Daoy (cell line): ENCODE data around the gene USP9X. TPM values are rescaled to one million over a fixed set of nuclear protein-coding genes. Genes with fewer than 3 reads are reported as not detected.
"Not testable (repeated sequence)": the region's sequence is repeated elsewhere in the genome, so short reads cannot be mapped to it uniquely, and the experiment has no call there.

Experiments
- DNase-seq: peaks from one replicate; pipeline ENCODE4 v3.0.0-alpha.2; 2015; ENCODE audit warnings: low read depth
- total RNA-seq: library from RNA; depleted of rRNA; stranded (reverse); fragments of >200 nt; shearing (Covaris generic); gene quantifications from 2 replicates; pipeline ENCODE4 v1.2.3, GENCODE V29; 2014

The USP9X gene
- total RNA-seq, 1 experiment from 2014 or later = 33.9 TPM

DNA sequence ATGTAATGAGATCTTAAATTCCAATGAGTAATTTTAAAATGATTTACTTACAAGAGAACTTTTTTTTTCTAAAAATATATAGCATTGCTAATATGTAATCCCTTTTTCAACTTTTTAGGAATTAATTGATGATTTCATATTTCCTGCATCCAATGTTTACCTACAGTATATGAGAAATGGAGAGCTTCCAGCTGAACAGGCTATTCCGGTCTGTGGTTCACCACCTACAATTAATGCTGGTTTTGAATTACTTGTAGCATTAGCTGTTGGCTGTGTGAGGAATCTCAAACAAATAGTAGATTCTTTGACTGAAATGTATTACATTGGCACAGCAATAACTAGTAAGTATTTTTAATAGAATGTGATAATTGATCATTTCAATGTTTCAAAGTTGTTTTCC is 113.2 kb downstream of the USP9X start:
- no peak for DNase-seq

GRCh38 chrX:41200785-41201184 is 115.5 kb downstream of the USP9X start:
- no peak for DNase-seq

- DNase-seq = no peak
These were observed 124.6 kb downstream of the USP9X start for GRCh38 chrX:41209853-41210252.

- DNase-seq = no peak
These were observed 139.4 kb downstream of the USP9X start for GRCh38 chrX:41224605-41225004.

- no peak for DNase-seq
These were observed 148.7 kb downstream of the USP9X start for GRCh38 chrX:41233988-41234387.

DNA sequence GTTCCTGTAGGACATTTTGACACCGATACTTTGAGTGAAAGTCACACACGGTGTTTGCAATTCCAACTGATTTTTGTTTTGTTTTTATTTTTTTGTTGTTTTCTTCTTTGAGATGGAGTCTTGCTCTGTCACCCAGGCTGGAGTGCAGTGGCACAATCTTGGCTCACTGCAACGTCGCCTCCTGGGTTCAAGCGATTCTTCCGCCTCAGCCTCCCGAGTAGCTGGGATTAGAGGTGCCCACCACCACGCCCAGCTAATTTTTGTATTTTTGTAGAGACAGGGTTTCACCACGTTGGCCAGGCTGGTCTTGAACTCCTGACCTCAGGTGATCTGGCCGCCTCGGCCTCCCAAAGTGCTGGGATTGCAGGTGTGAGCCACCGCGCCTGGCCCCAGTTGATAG is 149.2 kb downstream of the USP9X start:
- DNase-seq = not testable (repeated sequence)

DNA sequence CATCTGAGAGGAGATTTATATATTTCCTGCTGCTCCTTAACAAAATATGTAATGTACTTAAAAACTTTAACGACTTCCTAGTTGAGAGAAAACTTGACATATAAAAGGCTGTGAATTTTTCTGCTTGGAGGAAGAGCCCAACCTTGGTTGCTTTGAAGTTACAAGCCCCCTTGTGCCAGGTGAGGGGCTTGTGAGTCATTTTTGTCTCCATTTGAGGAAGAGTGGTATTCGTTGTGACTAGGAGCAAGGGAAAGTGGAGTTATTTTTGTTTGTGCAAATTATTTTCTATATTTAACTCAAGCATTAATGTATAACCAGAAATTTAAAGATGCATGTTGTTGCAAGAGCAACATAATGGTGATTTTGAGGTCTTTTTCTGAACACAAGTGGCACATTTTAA is 149.7 kb downstream of the USP9X start:
- DNase-seq = no peak

DNA sequence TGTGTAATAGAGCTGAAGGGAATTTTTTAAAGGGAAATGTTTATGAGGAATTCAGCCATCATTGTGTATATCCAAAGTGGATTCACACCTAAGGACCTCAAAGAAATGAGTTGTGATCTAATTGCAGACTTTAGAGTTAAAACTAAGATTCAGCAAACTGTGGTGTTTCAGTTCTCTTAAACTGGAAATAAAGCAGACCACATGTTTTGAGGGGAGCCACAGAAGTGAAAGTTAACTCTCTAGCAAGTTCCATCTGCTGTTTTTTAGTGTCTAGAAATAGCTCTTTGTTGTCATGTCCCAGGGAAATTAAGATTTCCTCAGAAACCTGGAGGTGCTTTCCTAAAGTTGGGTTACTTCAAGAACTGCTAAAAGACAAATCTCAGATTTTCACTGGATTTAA is 151.4 kb downstream of the USP9X start:
- no peak for DNase-seq

GRCh38 chrX:41240509-41240908 is 155.3 kb downstream of the USP9X start:
- no peak for DNase-seq

DNA sequence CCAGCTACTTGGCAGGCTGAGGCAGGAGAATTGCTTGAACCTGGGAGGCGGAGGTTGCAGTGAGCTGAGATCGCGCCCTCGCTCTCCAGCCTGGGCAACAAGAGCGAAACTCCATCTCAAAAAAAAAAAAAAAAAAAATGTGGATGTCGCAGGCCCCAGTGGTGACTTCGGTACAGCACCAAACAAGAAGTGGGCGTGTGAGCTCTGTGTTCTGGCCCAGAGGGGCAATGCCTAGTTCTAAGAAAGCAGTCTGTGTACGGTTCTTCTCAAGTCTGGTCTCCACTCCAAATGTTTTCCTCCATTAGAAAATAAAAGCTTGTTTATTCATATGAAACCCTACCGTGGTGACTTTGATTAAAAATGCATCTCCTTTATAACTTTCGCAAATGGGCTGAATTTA is 156.7 kb downstream of the USP9X start:
- DNase-seq = no peak

DNA sequence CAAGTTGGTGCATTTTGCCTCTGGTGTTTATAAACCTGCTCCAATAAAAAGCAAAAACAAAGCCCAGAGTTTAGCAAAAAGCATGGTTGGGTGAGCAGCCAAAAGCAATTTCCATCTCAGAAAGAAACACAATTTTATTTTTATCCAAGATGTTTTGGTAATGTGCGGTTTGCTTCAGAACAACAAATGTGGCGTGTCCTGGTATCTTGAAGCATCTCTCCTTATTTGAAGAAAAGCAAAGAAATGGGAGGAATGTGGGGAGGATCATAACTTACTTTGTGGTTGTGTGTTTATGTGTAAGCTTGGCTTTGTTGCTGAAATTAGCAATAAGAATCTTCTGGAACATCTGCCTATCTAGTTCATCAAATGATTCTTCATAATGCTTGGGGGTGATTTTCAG is 160.4 kb downstream of the USP9X start:
- DNase-seq = no peak

GRCh38 chrX:41250867-41251266 is 165.6 kb downstream of the USP9X start:
- DNase-seq = no peak

GRCh38 chrX:41257801-41258200 is 172.6 kb downstream of the USP9X start:
- no peak for DNase-seq

- DNase-seq = no peak
These were observed 173.0 kb downstream of the USP9X start for GRCh38 chrX:41258226-41258625.

GRCh38 chrX:41258871-41259270 is 173.6 kb downstream of the USP9X start:
- no peak for DNase-seq

DNA sequence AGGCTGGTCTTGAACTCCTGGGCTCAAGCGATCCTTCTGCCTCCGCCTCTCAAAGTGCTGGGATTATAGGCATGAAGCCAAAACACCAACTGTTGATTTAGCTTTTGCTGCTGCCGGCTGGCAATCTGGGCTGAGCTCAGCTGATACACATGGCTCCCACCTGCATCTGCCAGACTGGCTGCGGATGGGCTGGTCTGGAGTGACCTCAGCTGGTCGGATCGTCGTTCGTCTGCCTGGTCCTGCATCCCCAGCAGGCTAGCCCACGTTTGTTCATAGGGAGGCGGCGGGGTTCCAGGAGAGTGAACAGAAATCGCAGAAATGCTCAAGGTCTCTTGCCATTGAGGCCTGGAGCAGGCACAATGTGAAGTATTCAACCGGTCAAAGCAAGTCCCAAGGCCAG is 174.3 kb downstream of the USP9X start:
- no peak for DNase-seq

DNA sequence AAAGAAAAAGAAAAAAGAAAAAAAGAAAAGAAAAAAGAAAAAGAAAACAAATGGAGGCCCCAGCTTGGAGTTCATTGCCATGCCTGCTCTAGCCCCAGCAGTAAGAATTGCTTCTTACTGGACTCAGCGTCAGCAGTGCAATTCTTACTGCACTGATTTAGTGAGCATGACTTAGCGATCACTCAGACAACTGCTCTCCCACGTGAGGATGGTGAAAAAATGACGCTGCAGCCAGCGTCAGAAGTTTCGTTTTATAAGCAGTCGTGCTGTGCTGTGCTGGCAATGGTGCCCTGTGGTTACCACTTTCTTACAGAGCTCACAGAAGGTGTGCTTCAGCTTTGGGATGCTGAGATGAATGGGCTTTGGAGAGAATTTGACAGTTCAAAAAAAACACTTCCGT is 180.4 kb downstream of the USP9X start:
- DNase-seq = peak; percentile 51

DNA sequence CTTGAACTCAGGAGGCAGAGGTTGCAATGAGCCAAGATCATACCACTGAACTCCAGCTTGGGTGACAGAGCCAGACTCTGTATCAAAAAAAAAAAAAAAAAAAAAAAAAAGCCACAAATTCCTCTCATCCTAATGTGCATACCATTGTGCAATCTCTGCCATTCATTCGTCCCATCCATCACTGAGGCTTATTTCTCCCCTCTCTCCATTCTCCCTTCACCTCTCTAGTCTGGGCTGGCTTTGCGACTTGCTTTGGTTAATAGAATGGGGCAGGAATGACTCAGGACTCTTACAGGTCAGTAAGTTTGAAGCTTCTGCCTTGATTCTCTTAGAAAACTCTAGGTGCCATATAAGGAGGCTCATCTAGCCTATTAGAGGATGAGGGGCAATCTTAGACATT is 188.4 kb downstream of the USP9X start:
- DNase-seq = no peak

GRCh38 chrX:41275661-41276609 is 190.7 kb downstream of the USP9X start:
- DNase-seq = peak; percentile 59

DNA sequence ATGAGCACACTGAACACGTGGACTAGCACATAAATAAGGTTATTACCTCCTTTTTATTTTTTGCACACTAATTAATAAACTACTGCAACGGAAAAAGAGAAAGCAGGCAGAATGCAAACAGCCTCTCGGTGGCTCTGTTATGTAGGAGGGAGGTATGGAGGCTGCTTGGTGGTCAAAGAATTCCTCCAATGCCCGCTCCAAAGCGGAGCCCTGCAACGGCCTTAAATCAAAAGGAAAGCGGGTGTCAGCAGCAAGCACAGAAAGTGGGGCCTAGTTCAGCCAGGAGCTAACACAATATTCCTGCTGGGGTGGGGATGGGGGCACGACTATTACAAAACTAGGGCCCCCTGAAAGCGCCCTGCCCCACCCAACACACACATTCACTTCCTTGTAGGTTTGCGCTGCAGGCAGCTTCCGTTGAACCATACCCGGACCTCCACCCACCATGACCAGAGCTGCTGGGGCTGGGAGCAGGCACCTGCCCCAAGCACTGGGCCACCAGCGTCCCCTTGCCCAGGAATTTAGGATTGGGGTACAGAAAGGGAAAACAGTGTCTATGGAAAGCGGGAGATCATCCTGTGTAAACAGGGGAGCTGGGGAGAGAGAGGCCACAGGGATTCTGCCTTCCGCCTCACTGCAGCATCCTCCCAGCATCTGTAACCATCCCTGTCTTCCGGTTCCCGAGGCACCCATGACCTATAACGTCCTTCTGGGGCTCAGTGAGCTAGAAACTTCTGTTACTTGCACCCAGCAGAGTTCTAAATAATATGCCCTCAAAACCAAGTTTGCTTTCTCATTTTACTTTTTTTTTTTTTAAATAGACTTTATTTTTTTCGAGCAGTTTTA is 191.6 kb downstream of the USP9X start:
- DNase-seq = no peak

GRCh38 chrX:41282307-41282706 is 197.1 kb downstream of the USP9X start:
- DNase-seq = not testable (repeated sequence)

- DNase-seq = not testable (repeated sequence)
These were observed 200.7 kb downstream of the USP9X start for GRCh38 chrX:41285928-41286327.
